Mucosa of rectum (tissue), 2 donors: Measurements from ENCODE around the gene ARL17B.
"Not testable (repeated sequence)": the region's sequence is repeated elsewhere in the genome, so short reads cannot be mapped to it uniquely, and the experiment has no call there.

Source experiments
- H3K27ac ChIP-seq, 2 donors: one replicate each; pipeline ENCODE4 v1.7.0; 2013; ENCODE audit warnings: inconsistent platforms in 2 of 2, low read depth in 2 of 2, low read length in 2 of 2
- H3K27me3 ChIP-seq, 2 donors: one replicate each; pipeline ENCODE4 v1.7.0; 2013; ENCODE audit warnings: low read length in 2 of 2; ENCODE audit not compliant: control insufficient read depth in 2 of 2, insufficient read depth in 2 of 2
- H3K36me3 ChIP-seq, 2 donors: one replicate each; pipeline ENCODE4 v1.7.0; 2013; ENCODE audit warnings: low read length in 2 of 2; ENCODE audit not compliant: control insufficient read depth in 2 of 2, insufficient read depth in 2 of 2
- H3K4me1 ChIP-seq, 2 donors: one replicate each; pipeline ENCODE4 v1.7.0; 2013; ENCODE audit warnings: low read length in 2 of 2, mild to moderate bottlenecking in 1 of 2; ENCODE audit not compliant: control insufficient read depth in 2 of 2, insufficient read depth in 2 of 2
- H3K4me3 ChIP-seq, 2 donors: one replicate each; pipeline ENCODE4 v1.7.0; 2013; ENCODE audit warnings: low read length in 2 of 2
- H3K9ac ChIP-seq, 2 donors: one replicate each; pipeline ENCODE4 v1.7.0; 2013; ENCODE audit warnings: low read length in 2 of 2, low read depth in 1 of 2, mild to moderate bottlenecking in 1 of 2
- H3K9me3 ChIP-seq, 2 donors: one replicate each; pipeline ENCODE4 v1.7.0; 2013; ENCODE audit warnings: low read length in 2 of 2; ENCODE audit not compliant: control insufficient read depth in 2 of 2
- donor health status: healthy.
- donor health status: Normal muscosa, but diverticular disease.

Gene ARL17B

GRCh38 chr17:46252804-46253203 is 108.8 kb downstream of the ARL17B start:
- H3K36me3 ChIP-seq, H3K27ac ChIP-seq, H3K9me3 ChIP-seq, H3K27me3 ChIP-seq, H3K4me1 ChIP-seq, H3K9ac ChIP-seq, H3K4me3 ChIP-seq: not testable (repeated sequence)

DNA sequence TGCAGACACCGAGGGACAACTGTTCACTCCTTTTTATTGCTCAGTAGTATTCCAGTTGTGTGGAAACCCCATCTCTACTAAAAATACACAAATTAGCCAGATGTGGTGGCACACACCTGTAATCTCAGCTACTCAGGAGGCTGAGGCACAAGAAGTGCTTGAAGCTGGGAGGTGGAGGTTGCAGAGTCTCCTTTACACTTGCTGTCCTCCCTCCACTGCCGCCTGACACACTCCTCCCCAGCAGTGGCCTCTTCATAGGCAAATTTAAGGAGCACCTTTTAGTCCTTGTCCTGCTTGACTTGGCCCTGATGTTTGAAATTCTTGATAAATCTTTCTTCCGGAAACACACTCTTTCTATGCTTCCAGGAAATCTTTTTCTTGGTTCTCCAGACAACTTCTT is 112.4 kb downstream of the ARL17B start:
- H3K27ac ChIP-seq, H3K27me3 ChIP-seq, H3K4me1 ChIP-seq, H3K36me3 ChIP-seq, H3K9ac ChIP-seq, H3K9me3 ChIP-seq, H3K4me3 ChIP-seq: not testable (repeated sequence)

- H3K4me1 ChIP-seq, H3K27ac ChIP-seq, H3K36me3 ChIP-seq, H3K9me3 ChIP-seq, H3K27me3 ChIP-seq, H3K4me3 ChIP-seq, H3K9ac ChIP-seq: not testable (repeated sequence)
Observed at GRCh38 chr17:46244949-46245768, 116.4 kb downstream of the ARL17B start.

DNA sequence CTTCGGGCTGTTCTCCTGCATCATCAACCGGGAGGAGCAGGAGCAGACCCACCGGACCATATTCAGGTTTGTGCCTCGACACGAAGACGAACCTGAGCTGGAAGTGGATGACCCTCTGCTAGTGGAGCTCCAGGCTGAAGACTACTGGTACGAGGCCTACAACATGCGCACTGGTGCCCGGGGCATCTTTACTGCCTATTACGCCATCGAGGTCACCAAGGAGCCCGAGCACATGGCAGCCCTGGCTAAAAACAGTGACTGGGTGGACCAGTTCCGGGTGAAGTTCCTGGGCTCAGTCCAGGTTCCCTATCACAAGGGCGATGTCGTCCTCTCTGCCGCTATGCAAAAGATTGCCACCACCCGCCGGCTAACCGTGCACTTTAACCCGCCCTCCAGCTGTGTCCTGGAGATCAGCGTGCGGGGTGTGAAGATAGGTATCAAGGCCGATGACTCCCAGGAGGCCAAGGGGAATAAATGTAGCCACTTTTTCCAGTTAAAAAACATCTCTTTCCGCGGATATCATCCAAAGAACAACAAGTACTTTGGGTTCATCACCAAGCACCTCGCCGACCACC is 117.1 kb downstream of the ARL17B start:
- not testable (repeated sequence) for H3K9ac ChIP-seq, H3K9me3 ChIP-seq, H3K36me3 ChIP-seq, H3K4me1 ChIP-seq, H3K4me3 ChIP-seq, H3K27me3 ChIP-seq, H3K27ac ChIP-seq

- not testable (repeated sequence) for H3K27me3 ChIP-seq, H3K27ac ChIP-seq, H3K4me1 ChIP-seq, H3K36me3 ChIP-seq, H3K9ac ChIP-seq, H3K4me3 ChIP-seq, H3K9me3 ChIP-seq
Observed at GRCh38 chr17:46243928-46244327, 117.6 kb downstream of the ARL17B start.

GRCh38 chr17:46243505-46243904 is 118.1 kb downstream of the ARL17B start:
- not testable (repeated sequence) for H3K36me3 ChIP-seq, H3K4me1 ChIP-seq, H3K27me3 ChIP-seq, H3K27ac ChIP-seq, H3K9me3 ChIP-seq, H3K4me3 ChIP-seq, H3K9ac ChIP-seq

DNA sequence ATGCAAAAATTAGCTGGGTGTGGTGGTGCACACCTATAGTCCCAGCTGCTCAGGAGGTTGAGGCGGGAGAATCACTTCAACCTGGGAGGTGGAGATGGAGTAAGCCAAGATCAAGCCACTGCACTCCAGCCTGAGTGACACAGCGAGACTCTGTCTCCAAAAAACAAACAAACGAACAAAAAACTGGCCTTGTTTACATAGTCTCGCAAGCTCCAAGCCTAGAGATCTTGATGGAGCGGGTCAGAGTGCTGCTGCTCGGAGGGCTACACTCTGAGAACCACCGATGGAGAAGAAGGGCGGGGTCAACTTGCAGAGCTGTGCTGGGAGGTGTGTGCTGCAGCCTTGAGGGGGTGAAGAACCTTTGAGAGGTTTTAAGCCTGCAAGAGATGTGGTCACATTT is 130.2 kb downstream of the ARL17B start:
- not testable (repeated sequence) for H3K27ac ChIP-seq, H3K4me1 ChIP-seq, H3K36me3 ChIP-seq, H3K27me3 ChIP-seq, H3K4me3 ChIP-seq, H3K9ac ChIP-seq, H3K9me3 ChIP-seq

GRCh38 chr17:46225274-46225794 is 136.2 kb downstream of the ARL17B start:
- not testable (repeated sequence) for H3K36me3 ChIP-seq, H3K4me1 ChIP-seq, H3K27me3 ChIP-seq, H3K27ac ChIP-seq, H3K9me3 ChIP-seq
- H3K9ac ChIP-seq: peak overlapping the region; percentile 60 to 65
- peak overlapping the region; percentile 75 to 88 for H3K4me3 ChIP-seq

- H3K27ac ChIP-seq, H3K27me3 ChIP-seq, H3K4me1 ChIP-seq, H3K36me3 ChIP-seq, H3K9me3 ChIP-seq: not testable (repeated sequence)
- Histone ChIP-seq H3K4me3 (peak overlapping the region; percentile 75 to 88), H3K9ac (peak overlapping the region in 1 of 2 donors; percentile 60)
Observed at GRCh38 chr17:46224864-46225263, 136.7 kb downstream of the ARL17B start.
